ENCODE data around the gene MNDA. TPM values are rescaled to one million over a fixed set of nuclear protein-coding genes. Genes with fewer than 3 reads are reported as not detected.

Gene MNDA
- total and polyA plus RNA-seq, 2 donors (not counting 1 experiment from before 2014, with no cell fraction given) = not detected

DNA sequence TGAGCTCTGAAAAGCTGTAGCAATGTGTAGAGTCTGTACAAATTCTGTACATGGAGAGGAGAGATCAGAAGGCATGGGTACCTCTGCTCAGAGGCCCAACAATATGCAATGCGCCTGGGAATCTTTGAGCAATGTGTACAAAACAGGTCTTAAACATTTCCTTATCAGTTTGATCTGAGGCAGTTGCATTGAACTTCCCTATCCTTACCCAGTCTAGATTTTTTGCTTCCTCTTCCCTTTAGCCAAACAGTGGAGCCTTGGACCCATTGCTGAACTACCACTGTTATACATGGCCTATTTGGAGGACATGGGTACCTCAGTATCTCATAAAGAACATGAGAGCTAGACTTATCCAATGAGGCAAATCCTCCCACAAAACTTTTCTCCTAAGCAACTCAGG is 12.6 kb upstream of the MNDA start:
- no peak for TF ChIP-seq EZH2 (IDR thresholded peaks at IDR 0.05; ENCODE audit: low read length, missing control alignments)
- TF ChIP-seq, protein P1, sequence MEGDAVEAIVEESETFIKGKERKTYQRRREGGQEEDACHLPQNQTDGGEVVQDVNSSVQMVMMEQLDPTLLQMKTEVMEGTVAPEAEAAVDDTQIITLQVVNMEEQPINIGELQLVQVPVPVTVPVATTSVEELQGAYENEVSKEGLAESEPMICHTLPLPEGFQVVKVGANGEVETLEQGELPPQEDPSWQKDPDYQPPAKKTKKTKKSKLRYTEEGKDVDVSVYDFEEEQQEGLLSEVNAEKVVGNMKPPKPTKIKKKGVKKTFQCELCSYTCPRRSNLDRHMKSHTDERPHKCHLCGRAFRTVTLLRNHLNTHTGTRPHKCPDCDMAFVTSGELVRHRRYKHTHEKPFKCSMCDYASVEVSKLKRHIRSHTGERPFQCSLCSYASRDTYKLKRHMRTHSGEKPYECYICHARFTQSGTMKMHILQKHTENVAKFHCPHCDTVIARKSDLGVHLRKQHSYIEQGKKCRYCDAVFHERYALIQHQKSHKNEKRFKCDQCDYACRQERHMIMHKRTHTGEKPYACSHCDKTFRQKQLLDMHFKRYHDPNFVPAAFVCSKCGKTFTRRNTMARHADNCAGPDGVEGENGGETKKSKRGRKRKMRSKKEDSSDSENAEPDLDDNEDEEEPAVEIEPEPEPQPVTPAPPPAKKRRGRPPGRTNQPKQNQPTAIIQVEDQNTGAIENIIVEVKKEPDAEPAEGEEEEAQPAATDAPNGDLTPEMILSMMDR (conservative IDR thresholded peaks at IDR 0.05 in 1 of 2, IDR thresholded peaks at IDR 0.05 in 1 of 2; ENCODE audit: low read depth in 1 of 2, low read length in 2 of 2) = no peak
- H3K36me3 ChIP-seq (ENCODE audit: control insufficient read depth, insufficient read depth, low read length) = no peaks in the 10 kb centered on the region
- H4K20me1 ChIP-seq (ENCODE audit: control insufficient read depth, extremely low read depth, insufficient read depth, low read length) = no peaks in the 10 kb centered on the region
- H2AFZ ChIP-seq (ENCODE audit: low read length) = no peak overlapping the region
- H3K4me3 ChIP-seq (replicated peaks in 1 of 4; ENCODE audit: control extremely low read depth in 1 of 4, insufficient read depth in 1 of 4, low read depth in 3 of 4, low read length in 4 of 4) = no peak overlapping the region
- DNase-seq (ENCODE audit: low read depth in 2 of 2) = no peak
- H3K4me1 ChIP-seq (ENCODE audit: control insufficient read depth, extremely low read depth, insufficient read depth, low read length) = no peaks in the 10 kb centered on the region
- no peaks in the 10 kb centered on the region for H3K9me3 ChIP-seq (ENCODE audit: control insufficient read depth, insufficient read depth, low read depth, low read length)
- H3K79me2 ChIP-seq (ENCODE audit: control insufficient read depth, insufficient read depth, low read length) = no peaks in the 10 kb centered on the region
- no peak overlapping the region for H3K9ac ChIP-seq (ENCODE audit: insufficient read depth, low read length)
- H3K27me3 ChIP-seq (ENCODE audit: control insufficient read depth, insufficient read depth, low read length) = no peaks in the 10 kb centered on the region
- no peak overlapping the region for H3K27ac ChIP-seq (ENCODE audit: insufficient read depth, low read length)
- H3K4me2 ChIP-seq (ENCODE audit: extremely low read depth, insufficient read depth, low read length) = no peak overlapping the region

DNA sequence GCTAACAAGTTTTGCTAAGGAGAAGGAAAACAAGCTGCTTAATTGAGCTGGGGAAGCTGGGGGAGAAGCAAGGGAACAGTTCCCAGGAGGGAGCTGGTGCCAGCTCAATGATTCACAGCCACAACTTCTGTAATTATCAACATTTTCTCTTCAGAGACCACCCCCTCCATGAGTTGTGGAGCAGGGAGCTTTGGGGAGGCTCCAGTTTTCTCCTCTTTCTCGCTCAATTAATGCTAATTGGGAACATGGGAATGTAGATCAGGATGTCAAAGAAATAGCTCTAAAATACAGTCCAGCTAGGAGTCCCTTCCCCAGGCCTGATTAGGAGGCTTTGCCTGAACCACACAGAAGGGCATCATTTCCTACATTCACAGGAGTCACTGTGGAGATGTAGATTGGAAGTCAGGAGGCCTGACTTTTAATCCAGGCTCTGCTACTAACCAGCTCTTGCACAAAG is 12.1 kb upstream of the MNDA start:
- TF ChIP-seq EZH2 (IDR thresholded peaks at IDR 0.05; ENCODE audit: low read length, missing control alignments) = no peak
- TF ChIP-seq, protein P1 (conservative IDR thresholded peaks at IDR 0.05 in 1 of 2, IDR thresholded peaks at IDR 0.05 in 1 of 2; ENCODE audit: low read depth in 1 of 2, low read length in 2 of 2) = no peak
- no peaks in the 10 kb centered on the region for H3K9me3 ChIP-seq (ENCODE audit: control insufficient read depth, insufficient read depth, low read depth, low read length)
- H2AFZ ChIP-seq (ENCODE audit: low read length) = no peak overlapping the region
- no peak for DNase-seq (ENCODE audit: low read depth in 2 of 2)
- H3K4me2 ChIP-seq (ENCODE audit: extremely low read depth, insufficient read depth, low read length) = no peak overlapping the region
- H3K27ac ChIP-seq (ENCODE audit: insufficient read depth, low read length) = no peak overlapping the region
- no peaks in the 10 kb centered on the region for H3K36me3 ChIP-seq (ENCODE audit: control insufficient read depth, insufficient read depth, low read length)
- H3K79me2 ChIP-seq (ENCODE audit: control insufficient read depth, insufficient read depth, low read length) = no peaks in the 10 kb centered on the region
- H3K4me1 ChIP-seq (ENCODE audit: control insufficient read depth, extremely low read depth, insufficient read depth, low read length) = no peaks in the 10 kb centered on the region
- no peak overlapping the region for H3K9ac ChIP-seq (ENCODE audit: insufficient read depth, low read length)
- H3K4me3 ChIP-seq (replicated peaks in 1 of 4; ENCODE audit: control extremely low read depth in 1 of 4, insufficient read depth in 1 of 4, low read depth in 3 of 4, low read length in 4 of 4) = no peak overlapping the region
- no peaks in the 10 kb centered on the region for H3K27me3 ChIP-seq (ENCODE audit: control insufficient read depth, insufficient read depth, low read length)
- no peaks in the 10 kb centered on the region for H4K20me1 ChIP-seq (ENCODE audit: control insufficient read depth, extremely low read depth, insufficient read depth, low read length)

DNA sequence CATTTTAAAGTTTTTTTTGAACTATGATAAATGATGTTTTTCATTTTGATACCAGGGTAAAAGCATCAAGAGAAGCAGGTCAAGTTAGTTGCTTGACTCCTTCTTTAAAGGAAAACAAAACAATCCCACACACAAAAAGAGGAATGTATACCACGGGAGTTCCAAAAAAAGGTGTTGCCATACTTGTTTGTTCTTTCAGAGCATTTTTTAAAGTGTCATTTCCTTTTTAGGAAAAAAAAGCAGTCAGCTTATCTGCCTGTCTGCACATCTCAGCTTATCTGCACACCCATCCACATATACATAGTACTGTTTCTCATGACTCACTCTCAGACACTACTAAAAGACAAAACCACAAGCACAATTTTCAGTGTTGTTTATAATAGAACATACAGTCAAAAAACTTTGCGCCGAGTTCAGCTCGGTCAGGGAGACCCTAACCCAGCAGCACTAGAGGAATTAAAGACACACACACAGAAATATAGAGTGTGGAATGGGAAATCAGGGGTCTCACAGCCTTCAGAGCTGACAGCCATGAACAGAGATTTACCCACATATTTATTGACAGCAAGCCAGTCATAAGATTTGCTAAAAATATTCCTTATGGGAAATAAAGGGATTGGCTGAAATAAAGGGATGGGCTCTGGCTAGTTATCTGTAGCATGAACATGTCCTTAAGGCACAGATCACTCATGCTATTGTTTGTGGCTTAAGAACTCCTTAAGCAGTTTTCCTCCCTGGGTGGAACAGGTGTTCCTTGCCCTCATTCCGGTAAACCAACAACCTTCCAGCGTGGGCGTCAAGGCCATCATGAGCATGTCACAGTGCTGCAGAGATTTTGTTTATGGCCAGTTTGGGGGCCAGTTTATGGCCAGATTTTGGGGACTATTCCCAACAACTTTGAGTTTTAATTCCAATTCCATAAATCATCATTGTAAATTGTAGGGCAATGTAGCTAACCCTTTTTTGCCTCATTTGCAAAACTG is 11.4 kb upstream of the MNDA start:
- Histone ChIP-seq H3K4me2 (ENCODE audit: extremely low read depth, insufficient read depth, low read length) (no peak overlapping the region), H2AFZ (ENCODE audit: low read length) (no peak overlapping the region), H3K79me2 (ENCODE audit: control insufficient read depth, insufficient read depth, low read length) (no peaks in the 10 kb centered on the region), H3K27me3 (ENCODE audit: control insufficient read depth, insufficient read depth, low read length) (no peaks in the 10 kb centered on the region), H3K36me3 (ENCODE audit: control insufficient read depth, insufficient read depth, low read length) (no peaks in the 10 kb centered on the region), H3K9me3 (ENCODE audit: control insufficient read depth, insufficient read depth, low read depth, low read length) (no peaks in the 10 kb centered on the region), H3K27ac (ENCODE audit: insufficient read depth, low read length) (no peak overlapping the region), H4K20me1 (ENCODE audit: control insufficient read depth, extremely low read depth, insufficient read depth, low read length) (no peaks in the 10 kb centered on the region), H3K4me1 (ENCODE audit: control insufficient read depth, extremely low read depth, insufficient read depth, low read length) (no peaks in the 10 kb centered on the region), H3K9ac (ENCODE audit: insufficient read depth, low read length) (no peak overlapping the region), H3K4me3 (replicated peaks in 1 of 4; ENCODE audit: control extremely low read depth in 1 of 4, insufficient read depth in 1 of 4, low read depth in 3 of 4, low read length in 4 of 4) (no peak overlapping the region)
- peak; percentile 1 to 14 for DNase-seq (ENCODE audit: low read depth in 2 of 2)
- TF ChIP-seq EZH2 (IDR thresholded peaks at IDR 0.05; ENCODE audit: low read length, missing control alignments) = no peak
- TF ChIP-seq, protein P1 (conservative IDR thresholded peaks at IDR 0.05 in 1 of 2, IDR thresholded peaks at IDR 0.05 in 1 of 2; ENCODE audit: low read depth in 1 of 2, low read length in 2 of 2) = no peak
